GM18870 (cell line): Measurements from ENCODE around the gene COG5.

ENCODE experiments used
- ATAC-seq: cut with Tn5 transposase; IDR thresholded peaks from one replicate; pipeline ENCODE4 v1.9.1; 2021; ENCODE audit warnings: moderate library complexity; ENCODE audit not compliant: unreplicated experiment

The COG5 gene

DNA sequence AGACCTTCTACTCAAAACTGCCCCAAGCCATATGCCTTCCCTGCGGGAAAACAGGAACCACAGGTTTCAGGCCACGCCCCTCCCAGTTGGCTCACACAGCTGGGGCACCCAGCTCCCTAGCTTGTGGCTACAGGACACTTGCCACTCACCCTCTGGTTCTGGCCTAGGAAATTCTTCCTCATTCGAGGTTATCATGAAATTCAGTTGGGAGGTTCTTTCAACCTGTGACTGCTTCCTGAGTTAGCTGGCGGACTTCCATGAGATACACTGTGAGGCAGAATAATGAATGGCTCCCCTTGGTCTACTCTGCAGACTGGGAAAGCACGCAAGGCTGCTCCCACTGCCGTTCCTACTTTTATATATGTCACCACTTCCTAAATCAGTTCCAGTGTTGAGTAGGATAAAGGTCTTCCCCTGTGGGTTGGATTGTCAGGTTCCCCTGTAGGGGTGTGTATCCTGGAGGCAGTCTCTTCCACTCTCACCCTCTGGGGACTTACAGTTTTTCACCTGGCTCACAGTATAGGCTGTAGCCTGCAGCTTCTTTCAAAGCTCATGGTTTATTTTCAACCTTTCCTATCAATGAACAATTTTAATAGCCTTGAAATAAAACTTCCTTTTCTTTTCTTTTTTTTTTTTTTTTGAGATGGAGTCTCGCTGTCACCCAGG is 56.9 kb downstream of the COG5 start:
- no peak for ATAC-seq

GRCh38 chr7:107505997-107506673 is 57.6 kb downstream of the COG5 start:
- no peak for ATAC-seq

DNA sequence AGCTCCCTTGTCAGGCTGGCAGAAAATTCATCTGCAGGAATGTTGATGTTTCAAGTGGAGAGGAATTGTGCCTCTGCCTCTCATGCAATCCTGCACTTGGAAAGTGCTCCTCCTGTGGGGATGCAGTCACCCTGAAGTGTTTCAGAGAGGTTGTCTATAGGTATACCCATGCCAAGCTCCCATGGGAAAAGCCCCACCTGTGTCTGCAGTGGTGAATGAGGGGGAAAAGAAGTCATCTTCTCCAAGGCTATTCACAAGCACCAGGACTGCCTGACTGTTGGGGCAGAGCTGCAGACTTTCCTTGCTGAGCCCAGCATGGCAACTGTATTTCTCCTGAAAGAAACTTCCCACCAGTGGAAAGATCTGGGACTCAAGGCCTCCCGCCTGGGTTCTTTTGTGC is 58.4 kb downstream of the COG5 start:
- no peak for ATAC-seq

- ATAC-seq: no peak
Measured at GRCh38 chr7:107503687-107504086, 60.0 kb downstream of the COG5 start.

DNA sequence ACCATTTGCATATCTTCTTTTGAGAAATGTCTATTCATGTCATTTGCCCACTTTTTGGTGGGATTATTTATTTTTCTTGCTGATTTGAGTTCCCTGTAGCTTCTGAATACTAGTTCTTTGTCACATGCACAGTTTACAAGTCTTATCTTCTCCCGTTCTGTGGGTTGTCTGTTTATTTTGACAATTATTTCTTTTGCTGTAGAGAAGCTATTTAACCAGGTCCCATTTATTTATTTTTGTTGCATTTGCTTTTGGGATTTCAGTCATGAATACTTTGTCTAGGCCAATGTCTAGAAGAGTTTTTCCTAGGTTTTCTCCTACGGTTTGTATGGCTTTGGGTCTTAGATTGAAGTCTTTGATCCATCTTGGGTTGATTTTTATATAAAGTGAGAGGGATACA is 60.9 kb downstream of the COG5 start:
- ATAC-seq: no peak

- no peak for ATAC-seq
Measured at GRCh38 chr7:107502154-107502553, 61.6 kb downstream of the COG5 start.

- no peak for ATAC-seq
Measured at GRCh38 chr7:107501593-107501992, 62.1 kb downstream of the COG5 start.

- no peak for ATAC-seq
Measured at GRCh38 chr7:107499731-107500130, 64.0 kb downstream of the COG5 start.

DNA sequence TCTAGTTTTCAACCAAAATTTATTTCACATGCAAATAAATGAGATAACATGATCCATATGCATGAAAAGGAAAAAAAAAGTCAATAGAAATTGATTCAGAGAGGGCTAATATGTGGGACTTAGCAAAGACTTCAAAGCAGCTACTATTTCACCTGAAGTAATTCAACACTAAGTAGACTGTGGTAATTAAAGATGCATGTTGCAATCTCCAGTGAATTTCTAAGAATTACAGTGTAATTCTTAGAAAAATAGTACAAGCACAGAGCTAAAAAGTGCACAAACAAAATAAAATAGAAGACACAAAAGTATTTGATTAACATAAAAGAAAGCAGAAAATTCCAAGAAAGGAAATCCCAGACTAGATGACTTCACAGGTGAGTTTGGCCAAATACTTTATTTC is 68.2 kb downstream of the COG5 start:
- ATAC-seq: no peak

DNA sequence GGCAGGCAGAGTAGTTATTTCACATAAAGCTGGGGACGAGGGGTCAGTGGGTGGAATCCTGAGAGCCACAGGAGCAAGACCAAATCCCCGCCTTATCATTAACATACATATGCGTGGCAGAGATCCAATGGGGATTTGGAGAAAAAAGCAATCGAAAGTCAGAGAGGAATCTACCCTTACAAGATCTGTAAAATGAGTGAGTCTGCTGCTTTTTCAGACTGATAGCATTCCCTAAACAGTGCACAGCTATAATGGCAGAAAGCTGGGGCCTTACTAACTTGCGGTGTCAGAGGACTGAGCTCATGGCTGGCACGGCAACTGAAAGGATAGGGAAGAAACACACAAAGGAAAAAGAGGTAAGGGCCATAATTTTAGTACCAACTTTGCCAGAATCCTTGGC is 68.8 kb downstream of the COG5 start:
- no peak for ATAC-seq

- no peak for ATAC-seq
Measured at GRCh38 chr7:107494315-107494751, 69.4 kb downstream of the COG5 start.

- no peak for ATAC-seq
Measured at GRCh38 chr7:107492875-107493274, 70.8 kb downstream of the COG5 start.

GRCh38 chr7:107486041-107486440 is 77.7 kb downstream of the COG5 start:
- no peak for ATAC-seq

- no peak for ATAC-seq
Measured at GRCh38 chr7:107482571-107482970, 81.1 kb downstream of the COG5 start.

DNA sequence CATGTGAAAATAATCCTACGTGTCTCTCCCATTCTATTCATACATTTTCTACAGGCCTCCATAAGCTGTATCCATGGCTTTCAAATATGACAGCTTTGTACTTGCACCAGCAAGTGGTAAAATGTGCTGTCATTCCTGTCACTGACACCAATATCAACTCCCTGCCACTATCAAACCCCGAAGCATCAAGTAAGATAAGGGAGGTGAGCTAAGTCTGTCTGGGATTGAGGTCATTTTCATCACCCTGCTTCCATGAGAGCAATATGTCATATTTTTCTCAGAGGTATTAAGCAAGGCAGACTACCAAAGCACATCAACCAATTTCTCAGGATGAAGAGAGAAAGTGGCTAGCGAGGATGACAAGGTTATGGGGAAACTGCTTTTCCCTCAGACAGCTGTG is 82.8 kb downstream of the COG5 start:
- ATAC-seq: no peak

DNA sequence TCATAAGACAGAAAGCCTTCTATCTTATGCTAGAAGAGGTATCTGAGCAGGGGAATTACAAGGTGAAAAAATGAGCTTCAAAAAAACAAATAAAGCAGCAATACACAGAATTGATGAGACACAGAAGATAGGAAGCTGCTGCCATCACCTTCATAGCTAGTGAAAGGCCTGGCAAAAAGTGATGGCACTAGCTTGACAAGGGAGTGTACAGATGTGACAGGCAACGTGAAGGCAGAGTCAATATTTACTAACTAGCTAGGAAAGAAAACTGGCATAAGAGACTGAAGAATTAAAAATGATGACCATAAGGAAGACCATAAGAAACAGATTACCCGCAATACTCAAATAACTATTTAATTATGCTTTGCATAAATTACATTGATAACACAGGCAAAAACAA is 84.4 kb downstream of the COG5 start:
- no peak for ATAC-seq

GRCh38 chr7:107474104-107474521 is 89.6 kb downstream of the COG5 start:
- no peak for ATAC-seq

DNA sequence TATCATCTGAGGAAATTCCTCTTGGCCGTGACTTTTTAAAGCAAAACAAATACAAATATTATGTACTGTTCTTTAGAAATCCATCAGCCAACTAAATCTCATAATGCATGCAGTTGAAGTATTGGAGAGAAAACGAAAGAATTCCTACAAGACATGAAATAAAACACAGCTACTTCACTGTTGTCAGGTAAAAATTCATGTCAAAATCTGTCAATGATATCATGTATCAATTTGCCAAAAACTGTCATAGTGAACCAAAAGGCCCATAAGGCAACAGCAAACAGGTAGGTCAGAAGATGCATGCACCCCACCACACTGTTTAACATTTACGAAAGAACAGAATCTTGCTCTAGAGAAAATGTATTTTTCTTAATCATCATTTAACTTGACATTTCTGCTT is 91.6 kb downstream of the COG5 start:
- no peak for ATAC-seq

DNA sequence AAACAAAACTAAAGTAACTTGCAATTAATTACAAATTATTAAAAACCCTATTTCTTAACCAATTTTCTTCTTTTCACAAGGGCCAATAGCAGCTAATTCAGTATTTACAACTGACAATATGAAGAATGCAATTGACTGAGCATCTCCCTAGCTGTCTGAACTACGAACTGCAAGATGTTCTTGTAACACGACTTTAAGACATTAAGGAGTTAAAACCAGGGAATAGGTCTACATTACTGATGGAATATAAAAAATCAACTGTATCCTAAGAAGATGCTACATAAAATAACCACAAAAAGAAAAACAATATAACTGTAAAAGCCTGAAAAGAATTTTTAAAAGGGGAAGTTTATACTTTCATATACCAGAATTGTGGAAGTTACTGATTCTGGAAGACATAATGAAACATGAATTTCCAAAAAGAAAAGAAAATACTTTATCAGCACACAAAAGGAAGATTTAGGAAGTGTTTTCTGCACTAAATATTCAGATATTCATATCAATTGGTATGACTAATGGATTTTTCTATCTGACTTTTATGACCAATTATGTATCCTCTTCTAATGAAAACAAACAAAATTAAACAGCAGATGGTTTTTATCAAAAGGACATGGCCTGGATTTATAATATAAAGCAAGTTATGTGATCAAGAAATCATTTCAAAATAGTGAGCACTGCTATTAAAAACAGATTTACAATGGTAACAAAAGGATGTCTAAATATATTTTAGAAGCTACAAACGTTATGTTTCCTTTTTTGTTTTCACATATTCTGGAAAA is 92.2 kb downstream of the COG5 start:
- no peak for ATAC-seq

- ATAC-seq: no peak
Measured at GRCh38 chr7:107469929-107470328, 93.8 kb downstream of the COG5 start, which contains the start of gene GPR22. Gene GPR22 (plus strand): TSS chr7:107470057. CDS start chr7:107474061, 4,004 bp downstream.

DNA sequence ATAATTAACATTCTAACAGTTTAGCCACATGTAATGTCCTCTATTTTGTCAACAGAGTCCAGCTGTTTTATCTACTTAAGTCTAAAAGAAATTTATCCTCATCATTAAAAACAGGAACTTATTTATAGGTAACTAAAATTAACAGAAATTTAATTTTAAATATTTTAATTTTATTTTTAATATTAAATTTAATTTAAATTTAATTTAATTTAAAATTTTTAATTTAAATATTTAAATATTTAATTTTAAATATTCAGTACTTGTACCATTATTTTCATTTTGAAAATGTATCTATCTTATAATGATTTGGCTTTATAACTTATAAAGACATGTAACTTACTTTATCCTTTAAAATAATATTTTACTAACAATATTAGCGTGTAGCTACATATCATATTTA is 94.9 kb downstream of the COG5 start:
- no peak for ATAC-seq

DNA sequence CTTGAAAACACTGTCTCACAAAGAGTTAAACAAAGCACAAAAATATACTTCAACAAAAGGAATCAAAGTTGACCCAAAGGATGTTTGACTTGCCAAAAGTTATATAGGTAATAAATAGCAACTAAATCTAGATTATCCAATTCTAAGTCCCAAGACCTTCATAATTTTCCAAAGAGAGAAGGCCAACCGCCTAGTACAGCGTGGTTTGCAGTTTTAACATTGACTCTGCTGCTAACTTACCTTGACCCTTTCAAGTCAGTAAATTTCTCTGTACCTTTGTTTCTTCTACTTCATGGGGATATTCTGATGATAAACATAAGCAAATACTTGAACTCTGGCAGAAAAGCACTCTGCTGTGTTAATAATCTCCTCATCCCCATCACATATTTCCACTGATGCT is 95.7 kb downstream of the COG5 start:
- ATAC-seq: no peak
